Activated T-helper 1 cell treated with Interleukin-2 at 50 U/mL for 16 hours (primary cell): Measurements from ENCODE around the gene OLA1.

Experiments
- DNase-seq: peaks from one replicate; pipeline ENCODE4 v3.0.0-alpha.2; 2020; ENCODE audit warnings: low read depth

The OLA1 gene

GRCh38 chr2:174180165-174180724 lies 68.1 kb downstream of the OLA1 start:
- no peak for DNase-seq

GRCh38 chr2:174177316-174177890 lies 70.9 kb downstream of the OLA1 start:
- no peak for DNase-seq

DNA sequence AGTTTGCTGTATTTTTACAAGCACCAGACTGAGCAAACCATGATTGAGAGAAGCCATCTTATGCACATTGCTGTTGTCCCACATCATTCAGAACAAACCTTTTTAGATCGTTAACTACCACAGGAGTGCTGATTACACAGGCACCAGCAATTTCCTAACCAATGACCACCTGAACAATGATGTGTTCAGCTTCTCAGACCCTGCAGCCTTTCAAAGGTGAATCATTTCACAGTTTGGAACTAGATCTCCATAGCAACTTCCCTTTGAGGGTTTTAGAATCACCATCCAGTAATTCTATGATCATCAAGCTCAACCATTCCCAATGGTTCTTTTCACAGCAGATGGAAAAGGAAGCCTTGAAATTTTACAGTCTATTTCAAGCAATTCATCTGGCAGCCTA lies 71.4 kb downstream of the OLA1 start:
- no peak for DNase-seq

DNA sequence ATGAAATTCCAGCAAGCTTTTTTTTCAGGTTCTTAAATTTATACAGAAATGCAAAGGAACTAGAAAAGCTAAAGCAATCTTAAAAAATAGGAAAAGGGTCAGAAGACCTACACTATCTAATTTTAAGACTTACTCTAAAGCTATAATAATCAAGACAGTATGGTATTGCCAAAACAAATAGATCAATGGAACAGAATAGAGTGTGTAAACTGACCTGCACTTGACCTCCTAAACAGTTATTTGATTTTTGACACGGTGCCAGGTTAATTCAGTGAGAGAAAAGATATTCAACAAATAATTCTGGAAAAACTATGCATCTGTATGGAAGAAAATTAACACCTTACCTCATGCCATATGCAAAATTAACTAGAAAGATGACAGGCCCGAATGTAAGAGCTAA lies 73.6 kb downstream of the OLA1 start:
- no peak for DNase-seq

DNA sequence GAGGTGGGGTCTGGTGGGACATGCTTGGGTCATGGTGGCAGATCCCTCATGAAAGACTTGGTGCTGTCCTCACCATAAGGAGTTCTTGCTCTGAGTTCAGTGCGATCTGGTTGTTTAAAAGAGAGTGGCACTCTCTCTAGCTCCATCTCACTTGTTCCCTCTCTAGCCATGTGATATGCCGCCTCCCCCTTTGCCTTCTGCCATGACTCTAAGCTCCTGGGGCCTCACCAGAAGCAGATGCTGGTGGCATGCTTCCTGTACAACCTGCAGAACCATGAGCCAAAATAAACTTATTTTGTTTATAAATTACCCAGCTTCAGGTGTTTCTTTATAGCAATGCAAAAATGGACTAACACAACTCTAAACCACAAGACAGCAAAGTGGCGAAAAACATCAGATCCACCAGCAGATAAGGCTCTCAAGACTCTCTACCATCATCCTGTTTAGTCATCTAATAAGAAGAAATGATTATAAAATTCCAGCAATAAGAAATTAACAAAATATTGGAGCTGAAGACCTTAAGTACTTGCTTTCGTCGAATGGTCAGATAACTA lies 75.5 kb downstream of the OLA1 start:
- DNase-seq: no peak

GRCh38 chr2:174171686-174172445 lies 76.5 kb downstream of the OLA1 start:
- DNase-seq: no peak

GRCh38 chr2:174169372-174169771 lies 79.0 kb downstream of the OLA1 start:
- DNase-seq: no peak

DNA sequence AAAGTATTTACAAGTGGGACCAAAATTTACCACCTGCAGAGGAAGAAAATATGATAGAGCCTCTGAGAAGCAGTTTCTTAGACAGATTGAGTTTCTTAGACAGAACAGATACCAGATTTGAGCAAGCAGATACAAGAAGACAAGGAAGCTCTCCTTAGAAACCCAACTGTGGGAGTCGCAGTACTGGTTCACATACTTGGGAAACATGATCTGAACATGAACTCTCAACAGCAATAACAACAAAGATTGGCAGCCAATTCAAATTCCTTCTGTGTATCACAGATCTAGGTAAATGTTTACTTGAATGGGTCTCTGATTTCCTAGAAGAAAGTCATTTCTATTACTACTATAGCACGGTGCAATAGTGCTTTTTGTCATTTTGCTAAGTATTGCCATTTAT lies 82.1 kb downstream of the OLA1 start:
- DNase-seq: no peak

- DNase-seq: no peak
These were observed 86.8 kb downstream of the OLA1 start for GRCh38 chr2:174161490-174161889.

DNA sequence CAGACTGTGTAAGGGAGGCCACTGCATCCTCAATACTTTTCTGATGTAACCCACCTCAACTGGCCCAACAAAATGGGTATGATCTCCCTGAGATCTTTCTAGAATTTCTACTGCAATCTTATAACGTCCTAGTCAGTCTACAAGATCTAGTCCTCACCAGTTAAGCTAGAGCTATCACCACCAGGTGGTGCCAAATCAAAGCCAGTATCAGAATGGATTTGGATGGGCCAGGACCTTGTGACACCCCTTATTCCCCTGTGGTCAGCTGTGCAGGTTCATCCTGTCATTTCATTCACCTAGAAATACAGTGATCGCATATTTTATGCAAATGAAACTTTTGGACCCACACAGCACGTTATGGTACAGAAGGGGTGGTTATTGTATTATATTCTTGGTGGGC lies 90.3 kb downstream of the OLA1 start:
- no peak for DNase-seq

- no peak for DNase-seq
These were observed 91.3 kb downstream of the OLA1 start for GRCh38 chr2:174157053-174157452.

GRCh38 chr2:174153757-174154680 lies 94.3 kb downstream of the OLA1 start:
- DNase-seq: no peak

- DNase-seq: no peak
These were observed 98.8 kb downstream of the OLA1 start for GRCh38 chr2:174149530-174149929.

DNA sequence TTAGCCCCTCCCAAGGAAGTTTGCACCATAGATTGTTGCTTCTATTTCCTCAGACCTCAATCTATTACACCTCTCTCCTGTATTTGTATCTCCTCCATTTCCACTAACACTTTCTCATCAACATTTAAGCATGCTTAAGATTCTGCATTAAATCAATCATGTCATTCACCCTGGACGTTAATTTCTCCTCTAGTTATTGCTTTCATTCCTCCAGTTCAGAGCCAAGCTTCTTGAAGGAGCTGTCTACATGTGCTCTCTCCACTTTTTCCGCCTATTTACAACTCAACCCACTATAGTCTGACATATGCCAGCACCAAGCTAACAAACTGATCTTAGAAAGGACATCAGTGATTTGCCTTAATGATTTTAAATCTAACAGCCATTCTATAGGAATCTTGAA lies 99.5 kb downstream of the OLA1 start:
- no peak for DNase-seq

DNA sequence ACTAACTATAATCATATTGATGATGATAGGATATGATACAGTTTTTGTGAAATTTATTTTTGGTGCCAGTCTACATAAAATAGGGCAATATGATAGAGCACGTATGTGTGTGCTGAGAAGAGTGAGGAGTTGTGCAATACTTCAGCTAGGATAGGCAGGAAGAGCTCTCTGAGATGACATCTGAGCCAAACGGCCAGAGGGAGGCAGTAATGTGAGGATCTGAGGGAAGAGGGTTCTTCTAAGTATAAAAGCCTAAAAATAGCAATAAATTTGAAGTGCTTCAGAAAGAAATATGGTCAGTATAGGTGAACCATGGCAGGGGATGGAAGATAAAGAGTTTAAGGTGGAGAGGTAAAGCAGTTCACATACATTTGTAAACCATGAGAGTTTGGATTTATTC lies 102.5 kb downstream of the OLA1 start:
- DNase-seq: no peak

DNA sequence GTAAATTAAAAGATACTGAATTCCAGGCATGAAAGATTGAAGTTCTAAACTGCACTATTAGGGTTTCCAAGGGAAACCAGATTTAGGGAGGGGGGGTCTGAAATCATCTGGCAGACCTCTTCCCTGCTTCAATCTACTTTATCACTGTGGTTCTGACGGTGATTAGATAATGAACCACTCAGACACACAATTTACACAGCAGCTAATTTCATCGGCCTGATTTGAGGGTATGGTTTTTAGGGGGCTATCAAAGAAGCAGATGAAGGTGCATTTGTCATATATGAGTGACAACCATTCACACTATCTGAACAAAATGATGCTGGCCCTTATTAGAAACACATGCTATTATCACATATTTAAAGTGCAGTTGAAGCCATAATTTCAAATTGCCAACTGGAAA lies 106.0 kb downstream of the OLA1 start:
- no peak for DNase-seq

DNA sequence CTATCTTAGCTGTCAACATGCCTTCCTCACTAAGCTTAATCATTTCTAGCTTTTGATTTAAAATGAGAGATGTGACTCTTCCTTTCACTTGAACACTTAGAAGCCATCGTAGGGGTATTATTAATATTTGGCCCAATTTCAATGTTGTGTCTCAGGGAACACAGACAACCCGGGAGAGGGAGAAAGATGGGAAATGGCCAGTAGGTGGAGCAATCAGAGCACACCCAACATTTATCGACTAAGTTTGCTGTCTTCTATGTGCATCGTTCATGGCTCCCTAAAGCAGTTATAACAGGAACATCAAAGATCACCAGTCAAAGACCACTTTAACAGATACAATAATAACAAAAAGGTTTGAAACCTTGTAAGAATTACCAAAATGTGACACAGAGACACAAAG lies 110.2 kb downstream of the OLA1 start:
- no peak for DNase-seq

DNA sequence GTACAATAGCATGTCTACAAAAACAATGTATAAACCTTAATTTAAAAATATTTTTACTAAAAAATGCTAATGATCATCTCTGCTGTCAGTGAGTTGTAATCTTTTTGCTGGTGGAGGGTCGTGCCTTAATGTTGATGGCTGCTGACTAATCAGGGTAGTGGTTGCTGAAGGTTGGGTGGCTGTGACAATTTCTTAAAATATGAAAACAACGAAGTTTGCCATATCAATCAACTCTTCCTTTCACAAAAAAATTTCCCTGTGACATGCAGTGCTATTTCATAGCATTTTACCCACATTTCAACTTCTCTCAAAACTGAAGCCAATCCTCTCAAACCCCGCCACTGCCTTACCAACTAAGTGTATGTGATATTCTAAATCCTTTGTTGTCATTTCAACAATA lies 112.4 kb downstream of the OLA1 start:
- no peak for DNase-seq

GRCh38 chr2:174125090-174125489 lies 123.2 kb downstream of the OLA1 start:
- DNase-seq: no peak

- no peak for DNase-seq
These were observed 124.2 kb downstream of the OLA1 start for GRCh38 chr2:174124181-174124580.

DNA sequence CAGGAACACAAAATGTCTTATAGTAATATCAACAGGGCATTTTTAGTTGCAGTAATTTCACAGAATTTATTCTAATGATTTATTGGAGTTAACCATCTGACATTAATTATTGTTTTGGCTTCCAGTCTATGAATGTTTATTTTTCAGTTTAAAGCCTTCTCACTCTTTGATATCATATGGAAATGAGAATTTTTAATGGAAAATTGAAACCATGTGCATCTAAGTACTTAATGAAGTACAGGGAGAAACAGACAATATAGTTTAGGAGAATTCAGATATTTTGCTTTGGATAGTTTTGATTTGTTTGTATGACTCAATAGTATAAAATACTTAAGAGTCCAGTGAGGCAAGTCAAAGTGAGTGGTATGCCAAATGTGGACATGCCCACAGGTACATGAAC lies 126.1 kb downstream of the OLA1 start:
- DNase-seq: no peak

GRCh38 chr2:174121612-174122011 lies 126.7 kb downstream of the OLA1 start:
- no peak for DNase-seq
